GM20000 (cell line): ENCODE data around the gene LGALSL.

Source experiments
- DNase-seq: peaks from one replicate; pipeline ENCODE4 v3.0.0; 2012; ENCODE audit warnings: low spot score
- CTCF ChIP-seq: IDR thresholded peaks from 2 replicates; pipeline ENCODE4 v1.5.1; 2012; ENCODE audit warnings: mild to moderate bottlenecking, control low read depth; ENCODE audit errors: extremely low read depth, missing control alignments

Gene LGALSL

GRCh38 chr2:64456293-64456692, 2.3 kb downstream of the LGALSL start:
- no peak for TF ChIP-seq CTCF
- no peak for DNase-seq

- no peak for TF ChIP-seq CTCF
- no peak for DNase-seq
Observed at GRCh38 chr2:64457524-64457923, 3.6 kb downstream of the LGALSL start.

GRCh38 chr2:64459575-64459974, 5.6 kb downstream of the LGALSL start:
- DNase-seq = no peak
- TF ChIP-seq CTCF = no peak

GRCh38 chr2:64460330-64460729, 6.4 kb downstream of the LGALSL start:
- TF ChIP-seq CTCF = no peak
- DNase-seq = no peak

- TF ChIP-seq CTCF = no peak
- DNase-seq = no peak
Observed at GRCh38 chr2:64461271-64462058, 7.5 kb downstream of the LGALSL start.

GRCh38 chr2:64462171-64462570, 8.2 kb downstream of the LGALSL start:
- TF ChIP-seq CTCF = no peak
- no peak for DNase-seq

GRCh38 chr2:64462940-64463700, 9.2 kb downstream of the LGALSL start:
- no peak for TF ChIP-seq CTCF
- no peak for DNase-seq
